ENCODE data around the gene PACRGL.
A peak's percentile ranks its signal among the peaks of the same experiment; 100 is the strongest.
"Not testable (repeated sequence)": the region's sequence is repeated elsewhere in the genome, so short reads cannot be mapped to it uniquely, and the experiment has no call there.

Gene PACRGL

DNA sequence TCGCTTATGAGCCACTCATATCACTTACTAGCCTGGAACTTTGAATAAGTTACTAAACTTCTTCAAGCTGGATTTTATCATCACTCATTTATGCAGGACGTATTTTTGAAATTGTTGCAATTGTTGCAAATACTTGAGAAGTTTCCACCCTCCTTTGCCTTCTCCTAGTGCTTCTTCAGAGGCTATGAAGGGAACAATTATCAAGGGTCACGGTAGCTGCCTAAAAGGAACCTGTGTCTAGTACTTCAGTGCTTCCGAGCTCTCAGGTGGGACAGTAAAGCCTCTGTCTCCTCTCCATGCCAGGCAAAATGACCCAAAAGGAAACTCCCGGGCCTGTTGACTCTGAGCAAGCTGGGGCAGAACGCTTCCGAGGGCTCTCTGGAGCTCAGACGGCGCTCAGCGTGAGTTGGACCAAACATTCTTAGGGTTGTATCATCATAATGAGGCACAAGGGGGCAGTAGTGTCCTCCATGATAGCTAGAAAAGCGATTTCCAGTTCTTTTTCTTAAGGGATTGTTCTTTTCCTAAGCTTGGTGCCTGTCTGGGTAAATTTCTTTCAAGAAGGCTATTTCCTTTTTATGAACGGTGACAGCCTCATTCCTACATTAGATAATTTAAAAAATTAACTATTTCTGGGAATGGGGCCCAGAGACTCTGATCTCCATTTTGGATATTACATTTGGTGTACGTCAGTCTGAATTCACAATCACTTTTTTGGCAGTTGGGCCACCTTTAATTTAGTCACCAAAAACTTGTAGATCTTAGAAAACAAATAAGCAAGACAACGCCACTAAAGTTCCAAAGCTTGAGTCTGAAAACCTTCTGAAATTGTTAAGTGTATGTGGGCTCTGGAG is 73.1 kb downstream of the PACRGL start:
- Histone ChIP-seq H3K36me3 (ENCODE audit: insufficient read depth, low read length) (no peaks in the 10 kb centered on the region), H3K27ac (ENCODE audit: low read depth, low read length, poor library complexity, severe bottlenecking) (no peak overlapping the region), H2AFZ (ENCODE audit: low read length) (no peak overlapping the region), H3K4me3 (ENCODE audit: low read depth, low read length, poor library complexity, severe bottlenecking) (no peak overlapping the region), H3K9ac (ENCODE audit: low read length) (no peak overlapping the region), H3K79me2 (ENCODE audit: insufficient read depth, low read length) (no peaks in the 10 kb centered on the region), H3K4me2 (ENCODE audit: low read length) (no peak overlapping the region), H3K27me3 (ENCODE audit: insufficient read depth, low read length) (no peaks in the 10 kb centered on the region), H3K9me2 (ENCODE audit: low read depth, low read length) (no peaks in the 10 kb centered on the region), H3F3A (ENCODE audit: insufficient read depth, low read length) (no peaks in the 10 kb centered on the region), H3K4me1 (ENCODE audit: insufficient read depth, low read length, severe bottlenecking) (no peaks in the 10 kb centered on the region), H3K9me3 (ENCODE audit: low read length) (no peaks in the 10 kb centered on the region), H4K20me1 (ENCODE audit: insufficient read depth, low read length) (no peaks in the 10 kb centered on the region)
- TF ChIP-seq, protein P1, sequence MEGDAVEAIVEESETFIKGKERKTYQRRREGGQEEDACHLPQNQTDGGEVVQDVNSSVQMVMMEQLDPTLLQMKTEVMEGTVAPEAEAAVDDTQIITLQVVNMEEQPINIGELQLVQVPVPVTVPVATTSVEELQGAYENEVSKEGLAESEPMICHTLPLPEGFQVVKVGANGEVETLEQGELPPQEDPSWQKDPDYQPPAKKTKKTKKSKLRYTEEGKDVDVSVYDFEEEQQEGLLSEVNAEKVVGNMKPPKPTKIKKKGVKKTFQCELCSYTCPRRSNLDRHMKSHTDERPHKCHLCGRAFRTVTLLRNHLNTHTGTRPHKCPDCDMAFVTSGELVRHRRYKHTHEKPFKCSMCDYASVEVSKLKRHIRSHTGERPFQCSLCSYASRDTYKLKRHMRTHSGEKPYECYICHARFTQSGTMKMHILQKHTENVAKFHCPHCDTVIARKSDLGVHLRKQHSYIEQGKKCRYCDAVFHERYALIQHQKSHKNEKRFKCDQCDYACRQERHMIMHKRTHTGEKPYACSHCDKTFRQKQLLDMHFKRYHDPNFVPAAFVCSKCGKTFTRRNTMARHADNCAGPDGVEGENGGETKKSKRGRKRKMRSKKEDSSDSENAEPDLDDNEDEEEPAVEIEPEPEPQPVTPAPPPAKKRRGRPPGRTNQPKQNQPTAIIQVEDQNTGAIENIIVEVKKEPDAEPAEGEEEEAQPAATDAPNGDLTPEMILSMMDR (IDR thresholded peaks at IDR 0.05; ENCODE audit: low read length): peak; percentile 41; the same call in 1 of the 2 replicates
- TF ChIP-seq EZH2 (IDR thresholded peaks at IDR 0.05; ENCODE audit: borderline replicate concordance, low read length): no peak

DNA sequence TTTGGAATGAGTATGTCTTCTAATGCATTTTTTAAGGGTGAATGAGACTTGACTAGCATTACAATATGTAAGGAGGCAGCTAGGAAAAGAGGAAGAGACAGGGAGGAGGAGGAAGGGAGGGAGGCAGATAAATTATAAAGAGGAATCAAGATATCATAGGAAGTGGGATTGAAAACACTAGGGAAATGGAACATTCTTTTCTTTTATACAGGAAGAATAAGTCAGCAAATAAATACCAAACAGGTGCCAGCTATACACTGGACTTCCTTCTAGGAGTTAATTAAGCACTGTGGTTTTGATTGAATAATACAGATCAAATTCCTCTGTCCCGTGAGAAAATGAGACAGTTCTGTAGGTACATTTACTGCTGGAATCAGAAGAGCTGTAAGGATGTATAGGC is 78.6 kb downstream of the PACRGL start:
- no peaks in the 10 kb centered on the region for H3K4me1 ChIP-seq (ENCODE audit: insufficient read depth, low read length, severe bottlenecking)
- H2AFZ ChIP-seq (ENCODE audit: low read length): no peak overlapping the region
- H3K4me2 ChIP-seq (ENCODE audit: low read length): no peak overlapping the region
- H3K27ac ChIP-seq (ENCODE audit: low read depth, low read length, poor library complexity, severe bottlenecking): no peak overlapping the region
- no peak for TF ChIP-seq EZH2 (IDR thresholded peaks at IDR 0.05; ENCODE audit: borderline replicate concordance, low read length)
- TF ChIP-seq, protein P1 (IDR thresholded peaks at IDR 0.05; ENCODE audit: low read length): no peak
- H3K9ac ChIP-seq (ENCODE audit: low read length): no peak overlapping the region
- no peaks in the 10 kb centered on the region for H3K9me3 ChIP-seq (ENCODE audit: low read length)
- no peaks in the 10 kb centered on the region for H3K79me2 ChIP-seq (ENCODE audit: insufficient read depth, low read length)
- H3F3A ChIP-seq (ENCODE audit: insufficient read depth, low read length): no peaks in the 10 kb centered on the region
- no peaks in the 10 kb centered on the region for H3K36me3 ChIP-seq (ENCODE audit: insufficient read depth, low read length)
- no peaks in the 10 kb centered on the region for H4K20me1 ChIP-seq (ENCODE audit: insufficient read depth, low read length)
- no peaks in the 10 kb centered on the region for H3K27me3 ChIP-seq (ENCODE audit: insufficient read depth, low read length)
- H3K9me2 ChIP-seq (ENCODE audit: low read depth, low read length): no peaks in the 10 kb centered on the region
- H3K4me3 ChIP-seq (ENCODE audit: low read depth, low read length, poor library complexity, severe bottlenecking): no peak overlapping the region

DNA sequence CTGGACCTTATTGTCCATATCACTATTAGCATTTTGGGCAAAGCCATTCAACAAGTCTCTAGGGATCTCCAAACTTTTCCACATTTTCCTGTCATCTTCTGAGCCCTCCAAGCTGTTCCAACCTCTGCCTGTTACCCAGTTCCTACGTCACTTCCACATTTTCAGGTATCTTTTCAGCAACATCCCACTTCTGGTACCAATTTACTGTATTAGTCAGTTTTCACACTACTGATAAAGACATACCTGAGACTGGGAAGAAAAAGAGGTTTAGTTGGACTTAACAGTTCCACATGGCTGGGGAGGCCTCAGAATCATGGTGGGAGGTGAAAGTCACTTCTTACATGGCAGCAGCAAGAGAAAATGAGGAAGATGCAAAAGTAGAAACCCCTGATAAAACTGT is 82.9 kb downstream of the PACRGL start:
- H2AFZ ChIP-seq (ENCODE audit: low read length); H3K36me3 ChIP-seq (ENCODE audit: insufficient read depth, low read length); H3K9me2 ChIP-seq (ENCODE audit: low read depth, low read length); H3K9ac ChIP-seq (ENCODE audit: low read length); H3K9me3 ChIP-seq (ENCODE audit: low read length); H4K20me1 ChIP-seq (ENCODE audit: insufficient read depth, low read length); H3K4me3 ChIP-seq (ENCODE audit: low read depth, low read length, poor library complexity, severe bottlenecking); H3K27ac ChIP-seq (ENCODE audit: low read depth, low read length, poor library complexity, severe bottlenecking); H3K4me2 ChIP-seq (ENCODE audit: low read length); H3F3A ChIP-seq (ENCODE audit: insufficient read depth, low read length); H3K4me1 ChIP-seq (ENCODE audit: insufficient read depth, low read length, severe bottlenecking); H3K27me3 ChIP-seq (ENCODE audit: insufficient read depth, low read length); H3K79me2 ChIP-seq (ENCODE audit: insufficient read depth, low read length): not testable (repeated sequence)

Data from OCI-LY1 (cell line).